ENCODE data around the gene WNK1.

Gene WNK1

GRCh38 chr12:754851-755562 is 2.6 kb downstream of the WNK1 start:
- POLR2A ChIA-PET, result interaction anchor here (0.6 to 2.1 kb wide), 2 partner anchors 23 to 69 kb away, joined by 3 to 6 read pairs; no protein-coding TSS in a partner anchor
- TF ChIP-seq CTCF (IDR thresholded peaks at IDR 0.05; ENCODE audit: control extremely low read depth, extremely low read depth, low read depth, missing control alignments), result peak; percentile 18
- DNase-seq (ENCODE audit: extremely low spot score), result peak; percentile 57
- CTCF ChIA-PET, result interaction anchor here (0.8 to 5.8 kb wide), 15 partner anchors 11 to 194 kb away, joined by 3 to 52 read pairs (median 4); partner anchors contain the start of gene RAD52

- no peak for DNase-seq (ENCODE audit: extremely low spot score)
- POLR2A ChIA-PET, result interaction anchor here (0.7 kb wide), 2 partner anchors 82 to 183 kb away, joined by 3 read pairs; no protein-coding TSS in a partner anchor
- TF ChIP-seq CTCF (IDR thresholded peaks at IDR 0.05; ENCODE audit: control extremely low read depth, extremely low read depth, low read depth, missing control alignments), result no peak
- CTCF ChIA-PET, result interaction anchor here (1.3 to 1.6 kb wide), 2 partner anchors 9 to 18 kb away, joined by 6 to 8 read pairs; no protein-coding TSS in a partner anchor
Measured at GRCh38 chr12:759628-760027, 7.2 kb downstream of the WNK1 start.

- DNase-seq (ENCODE audit: extremely low spot score), result no peak
- CTCF ChIA-PET, result interaction anchor here (0.9 to 2.5 kb wide), 11 partner anchors 10 to 142 kb away, joined by 3 to 9 read pairs (median 4); no protein-coding TSS in a partner anchor
- POLR2A ChIA-PET, result interaction anchor here (1.0 kb wide), 1 partner anchor 9 kb away, joined by 4 read pairs; the partner anchor contains the start of gene WNK1
- no peak for TF ChIP-seq CTCF (IDR thresholded peaks at IDR 0.05; ENCODE audit: control extremely low read depth, extremely low read depth, low read depth, missing control alignments)
Measured at GRCh38 chr12:761256-761655, 8.9 kb downstream of the WNK1 start.

- no peak for DNase-seq (ENCODE audit: extremely low spot score)
- POLR2A ChIA-PET, result interaction anchor here (1.2 kb wide), 1 partner anchor 11 kb away, joined by 3 read pairs; no protein-coding TSS in a partner anchor
- CTCF ChIA-PET, result interaction anchor here (1.4 to 3.1 kb wide), 4 partner anchors 10 to 15 kb away, joined by 3 to 9 read pairs (median 6); no protein-coding TSS in a partner anchor
- TF ChIP-seq CTCF (IDR thresholded peaks at IDR 0.05; ENCODE audit: control extremely low read depth, extremely low read depth, low read depth, missing control alignments), result no peak
Measured at GRCh38 chr12:765840-766239, 13.5 kb downstream of the WNK1 start.

GRCh38 chr12:768434-768833 is 16.1 kb downstream of the WNK1 start:
- ChIA-PET CTCF (interaction anchor here (1.1 to 1.9 kb wide), 4 partner anchors 9 to 47 kb away, joined by 3 to 9 read pairs (median 6); partner anchors contain the start of gene WNK1), POLR2A (no interaction called here)
- TF ChIP-seq CTCF (IDR thresholded peaks at IDR 0.05; ENCODE audit: control extremely low read depth, extremely low read depth, low read depth, missing control alignments), result no peak
- no peak for DNase-seq (ENCODE audit: extremely low spot score)

- TF ChIP-seq CTCF (IDR thresholded peaks at IDR 0.05; ENCODE audit: control extremely low read depth, extremely low read depth, low read depth, missing control alignments), result no peak
- ChIA-PET CTCF (interaction anchor here (1.2 to 2.6 kb wide), 2 partner anchors 9 to 46 kb away, joined by 4 to 9 read pairs; no protein-coding TSS in a partner anchor), POLR2A (no interaction called here)
- no peak for DNase-seq (ENCODE audit: extremely low spot score)
Measured at GRCh38 chr12:770479-770878, 18.1 kb downstream of the WNK1 start.
